ENCODE data around the gene HEXB. TPM values are rescaled to one million over a fixed set of nuclear protein-coding genes. Genes with fewer than 3 reads are reported as not detected.
"Not testable (repeated sequence)": the region's sequence is repeated elsewhere in the genome, so short reads cannot be mapped to it uniquely, and the experiment has no call there.

HEXB gene
- total and polyA plus RNA-seq, 2 experiments from 2014 or later: 26.8 to 30.1 TPM

DNA sequence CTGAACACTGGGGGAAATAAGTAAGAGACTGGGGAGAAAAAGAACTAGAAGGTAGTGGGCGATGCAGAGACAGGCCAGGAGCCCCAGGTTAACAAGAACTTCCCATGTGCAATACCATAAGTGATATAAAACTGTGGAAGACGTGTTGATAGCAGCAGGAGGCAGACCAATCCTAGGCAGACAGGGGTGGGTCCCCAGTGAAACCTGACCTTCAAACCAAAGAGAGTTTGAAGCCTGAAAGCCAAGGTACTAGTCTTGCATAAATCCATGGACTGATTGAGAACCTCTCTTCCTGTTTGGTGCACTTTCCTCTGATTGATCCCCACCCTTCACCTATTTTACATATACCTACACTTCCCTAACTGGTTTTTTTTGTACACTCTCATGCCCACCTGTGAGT, 15.2 kb upstream of the HEXB start:
- H3K4me3 ChIP-seq: no peak overlapping the region

DNA sequence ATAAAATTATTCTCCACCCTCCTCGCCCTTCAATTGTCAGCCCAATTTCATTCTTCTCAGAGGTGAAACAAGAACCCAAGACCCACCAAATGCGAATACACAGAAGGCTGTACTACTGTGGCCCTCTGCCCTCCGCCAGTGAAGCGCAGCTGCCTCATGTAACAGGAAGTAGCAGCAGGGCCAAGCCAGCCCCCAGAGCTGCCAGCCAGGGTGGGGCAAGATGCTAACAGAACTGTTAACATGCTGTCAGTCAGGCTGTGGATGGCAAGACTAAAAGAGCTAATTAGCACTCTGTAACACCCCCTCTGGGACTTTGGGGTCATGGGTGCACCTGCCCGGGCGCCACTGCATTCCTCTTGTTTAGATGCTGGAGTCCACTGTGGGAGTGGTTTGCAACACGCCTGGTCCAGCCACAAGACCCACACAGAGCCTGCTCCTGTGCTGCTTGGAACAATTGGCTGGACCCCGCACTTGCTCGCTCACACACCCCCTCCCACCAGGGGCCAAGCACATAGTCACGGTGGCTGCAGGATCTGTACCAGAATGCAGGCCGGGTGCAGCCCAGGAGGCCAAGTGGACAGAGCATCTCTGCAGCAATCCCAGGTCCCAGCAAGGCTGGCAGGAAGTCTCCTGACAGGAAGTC, 14.5 kb upstream of the HEXB start:
- no peak for DNase-seq (ENCODE audit: low read depth in 1 of 2, low spot score in 1 of 2)
- H3K9me3 ChIP-seq (ENCODE audit: low read depth): no peaks in the 10 kb centered on the region
- H3K36me3 ChIP-seq: no peaks in the 10 kb centered on the region
- H3K4me1 ChIP-seq (ENCODE audit: low read depth): peaks cover 16% of the 10 kb centered on the region
- no peak overlapping the region for H3K4me3 ChIP-seq
- TF ChIP-seq, protein P1, sequence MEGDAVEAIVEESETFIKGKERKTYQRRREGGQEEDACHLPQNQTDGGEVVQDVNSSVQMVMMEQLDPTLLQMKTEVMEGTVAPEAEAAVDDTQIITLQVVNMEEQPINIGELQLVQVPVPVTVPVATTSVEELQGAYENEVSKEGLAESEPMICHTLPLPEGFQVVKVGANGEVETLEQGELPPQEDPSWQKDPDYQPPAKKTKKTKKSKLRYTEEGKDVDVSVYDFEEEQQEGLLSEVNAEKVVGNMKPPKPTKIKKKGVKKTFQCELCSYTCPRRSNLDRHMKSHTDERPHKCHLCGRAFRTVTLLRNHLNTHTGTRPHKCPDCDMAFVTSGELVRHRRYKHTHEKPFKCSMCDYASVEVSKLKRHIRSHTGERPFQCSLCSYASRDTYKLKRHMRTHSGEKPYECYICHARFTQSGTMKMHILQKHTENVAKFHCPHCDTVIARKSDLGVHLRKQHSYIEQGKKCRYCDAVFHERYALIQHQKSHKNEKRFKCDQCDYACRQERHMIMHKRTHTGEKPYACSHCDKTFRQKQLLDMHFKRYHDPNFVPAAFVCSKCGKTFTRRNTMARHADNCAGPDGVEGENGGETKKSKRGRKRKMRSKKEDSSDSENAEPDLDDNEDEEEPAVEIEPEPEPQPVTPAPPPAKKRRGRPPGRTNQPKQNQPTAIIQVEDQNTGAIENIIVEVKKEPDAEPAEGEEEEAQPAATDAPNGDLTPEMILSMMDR (IDR thresholded peaks at IDR 0.05; ENCODE audit: low read depth, low read length): no peak
- no peak overlapping the region for H3K27ac ChIP-seq
- H3K27me3 ChIP-seq: no peaks in the 10 kb centered on the region

More for the DNA sequence above, 15.2 kb upstream of the HEXB start:
- Histone ChIP-seq H3K36me3 (no peaks in the 10 kb centered on the region), H3K9me3 (ENCODE audit: low read depth) (no peaks in the 10 kb centered on the region), H3K4me1 (ENCODE audit: low read depth) (peaks cover 16% of the 10 kb centered on the region), H3K27me3 (no peaks in the 10 kb centered on the region), H3K27ac (no peak overlapping the region)
- TF ChIP-seq, protein P1 (IDR thresholded peaks at IDR 0.05; ENCODE audit: low read depth, low read length): no peak
- peak in 1 of 2 donors; percentile 47 for DNase-seq (ENCODE audit: low read depth in 1 of 2, low spot score in 1 of 2)

- no peaks in the 10 kb centered on the region for H3K36me3 ChIP-seq
- no peak overlapping the region for H3K27ac ChIP-seq
- TF ChIP-seq, protein P1 (IDR thresholded peaks at IDR 0.05; ENCODE audit: low read depth, low read length): no peak
- H3K4me1 ChIP-seq (ENCODE audit: low read depth): peaks cover 16% of the 10 kb centered on the region
- DNase-seq (ENCODE audit: low read depth in 1 of 2, low spot score in 1 of 2): no peak
- H3K9me3 ChIP-seq (ENCODE audit: low read depth): no peaks in the 10 kb centered on the region
- no peak overlapping the region for H3K4me3 ChIP-seq
- H3K27me3 ChIP-seq: no peaks in the 10 kb centered on the region
Observed at GRCh38 chr5:74672215-74672877, 12.7 kb upstream of the HEXB start.

DNA sequence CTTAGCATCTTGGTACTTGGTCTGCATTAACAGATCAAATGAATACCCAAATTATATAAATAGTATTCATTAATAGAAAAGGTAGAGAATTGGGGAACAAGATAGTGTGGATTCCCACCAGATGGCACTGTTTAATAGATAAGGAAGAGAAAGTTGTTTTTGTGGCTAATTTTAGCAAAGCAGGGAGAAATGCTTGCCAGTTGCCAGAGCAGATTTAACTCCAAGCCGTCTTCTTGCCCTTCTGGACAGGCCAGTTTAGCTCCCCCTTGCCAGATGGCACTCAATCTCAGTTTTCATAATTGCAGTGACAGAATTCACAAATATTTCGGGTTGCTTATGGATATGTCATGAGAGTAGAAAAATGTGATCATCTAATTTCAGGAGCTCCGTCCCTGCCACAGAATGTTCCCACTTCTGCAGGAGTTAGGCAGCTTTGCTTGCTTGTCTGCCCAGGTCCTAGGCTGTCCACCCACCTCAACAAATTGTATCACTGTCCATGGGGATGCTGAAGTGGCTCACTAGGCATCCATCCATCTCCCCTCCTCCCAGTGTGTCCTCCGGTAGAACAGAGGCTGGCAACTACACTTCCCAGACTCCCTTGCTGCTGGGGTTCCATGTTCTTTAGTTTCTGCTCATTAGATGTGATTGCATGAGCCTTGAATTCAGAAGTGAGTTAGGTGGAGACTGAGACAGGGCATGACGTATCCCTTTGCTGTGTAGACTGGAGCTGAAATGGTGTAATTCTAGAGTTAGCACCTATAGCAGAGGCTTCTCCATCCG, 11.8 kb upstream of the HEXB start:
- DNase-seq (ENCODE audit: low read depth in 1 of 2, low spot score in 1 of 2): peak; percentile 21 to 66
- Histone ChIP-seq H3K27me3 (no peaks in the 10 kb centered on the region), H3K4me3 (no peak overlapping the region), H3K9me3 (ENCODE audit: low read depth) (no peaks in the 10 kb centered on the region), H3K36me3 (no peaks in the 10 kb centered on the region), H3K4me1 (ENCODE audit: low read depth) (peaks cover 10% of the 10 kb centered on the region), H3K27ac (no peak overlapping the region)
- TF ChIP-seq, protein P1 (IDR thresholded peaks at IDR 0.05; ENCODE audit: low read depth, low read length): peak; percentile 36

DNA sequence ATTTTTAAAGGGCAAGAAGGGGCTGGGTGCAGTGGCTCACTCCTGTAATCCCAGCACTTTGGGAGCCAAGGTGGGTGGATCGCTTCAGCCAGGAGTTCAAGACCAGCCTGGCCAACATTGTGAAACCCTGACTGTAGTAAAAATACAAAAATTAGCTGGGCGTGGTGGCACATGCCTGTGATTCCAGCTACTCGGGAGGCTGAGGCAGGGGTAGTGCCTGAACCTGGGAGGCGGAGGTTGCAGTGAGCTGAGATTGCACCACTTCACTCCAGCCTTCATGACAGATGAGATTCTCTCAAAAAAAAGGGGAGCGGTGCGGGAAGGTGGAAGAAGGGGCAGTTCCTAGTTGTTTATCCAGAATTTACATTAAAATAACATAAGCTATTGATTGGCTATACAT, 8.6 kb upstream of the HEXB start:
- H3K4me3 ChIP-seq; H3K27me3 ChIP-seq; H3K36me3 ChIP-seq; H3K27ac ChIP-seq; H3K4me1 ChIP-seq (ENCODE audit: low read depth); DNase-seq (ENCODE audit: low read depth in 1 of 2, low spot score in 1 of 2); H3K9me3 ChIP-seq (ENCODE audit: low read depth): not testable (repeated sequence)

GRCh38 chr5:74678123-74678522, 6.9 kb upstream of the HEXB start:
- DNase-seq (ENCODE audit: low read depth in 1 of 2, low spot score in 1 of 2); H3K9me3 ChIP-seq (ENCODE audit: low read depth); H3K27me3 ChIP-seq; H3K27ac ChIP-seq; H3K4me1 ChIP-seq (ENCODE audit: low read depth); H3K36me3 ChIP-seq; H3K4me3 ChIP-seq: not testable (repeated sequence)

- not testable (repeated sequence) for H3K4me3 ChIP-seq; H3K4me1 ChIP-seq (ENCODE audit: low read depth); H3K27ac ChIP-seq; H3K36me3 ChIP-seq; DNase-seq (ENCODE audit: low read depth in 1 of 2, low spot score in 1 of 2); H3K9me3 ChIP-seq (ENCODE audit: low read depth); H3K27me3 ChIP-seq
Observed at GRCh38 chr5:74679300-74679699, 5.7 kb upstream of the HEXB start.
